HepG2 (cell line): ENCODE measurements around the gene RPS19. TPM values are rescaled to one million over a fixed set of nuclear protein-coding genes. Genes with fewer than 3 reads are reported as not detected.

ENCODE experiments used
- ATAC-seq: fragments of 200-7000 bp; cut with Tn5 transposase; 3 replicates; pipeline ENCODE4 v1.9.1; 2020; ENCODE audit warnings: mild to moderate bottlenecking, moderate library complexity
- BruUV-seq: library from RNA; stranded (reverse); fragments of 400-500 nt; replicated peaks from 2 replicates; lab custom pipeline; 2021; lab: Mats Ljungman, UMichigan
- CTCF ChIA-PET: fragments of 300-600 bp; formaldehyde crosslinking; extraction: SDS; loops from one replicate; lab custom pipeline; 2021; ENCODE audit warnings: low total read pairs, inconsistent platforms, low intra/inter-chr PET ratio; lab: Yijun Ruan, JAX
- POLR2A ChIA-PET: fragments of 350-600 bp; sonication (Branson Sonifier 250); formaldehyde crosslinking; loops from one replicate; lab custom pipeline; 2020; ENCODE audit warnings: antibody characterized with exemption, inconsistent platforms; lab: Yijun Ruan, JAX
- DNase-seq: peaks from one replicate; pipeline ENCODE4 v3.0.0-alpha.2; 2015; ENCODE audit warnings: low spot score
- FAIRE-seq: peaks from 3 replicates; lab custom pipeline; 2011; peaks lifted over from hg19 to GRCh38; lab: Jason Lieb, UNC
- H2AFZ ChIP-seq: one replicate; pipeline ENCODE4 v1.6.1; 2011; ENCODE audit warnings: low read length, inconsistent platforms
- H3K27ac ChIP-seq: fragments of 300-600 bp; 3 replicates; pipeline ENCODE4 v1.8.0; 2011; ENCODE audit warnings: mixed run types, mild to moderate bottlenecking, mixed read lengths, low read length, inconsistent platforms; ENCODE audit not compliant: insufficient read depth; ENCODE audit errors: extremely low read length
- H3K27me3 ChIP-seq, 2 experiments: fragments of 200-600 bp in 1 of 2; 2 replicates in 1 of 2; 3 replicates in 1 of 2; pipeline versions ENCODE4 v1.6.0 to v1.8.0; 2011; ENCODE audit warnings: low read length in 2 of 2, mild to moderate bottlenecking in 2 of 2, moderate library complexity in 2 of 2, inconsistent platforms in 1 of 2; ENCODE audit not compliant: insufficient read depth in 2 of 2, control insufficient read depth in 1 of 2
- H3K36me3 ChIP-seq, 2 experiments: fragments of 200-600 bp in 1 of 2; replicated peaks in 1 of 2; 2 replicates in 1 of 2; 3 replicates in 1 of 2; pipeline versions ENCODE4 v1.5.1 to v1.8.0; 2011; ENCODE audit warnings: low read length in 2 of 2, inconsistent platforms in 1 of 2; ENCODE audit not compliant: insufficient read depth in 2 of 2, control insufficient read depth in 1 of 2
- H3K4me1 ChIP-seq: 2 replicates; pipeline ENCODE4 v1.5.1; 2012; ENCODE audit warnings: low read length, inconsistent platforms; ENCODE audit not compliant: insufficient read depth
- H3K4me2 ChIP-seq: 2 replicates; pipeline ENCODE4 v1.6.0; 2011; ENCODE audit warnings: low read depth, low read length, inconsistent platforms
- H3K4me3 ChIP-seq, 3 experiments: fragments of 200-600 bp in 1 of 3; sonication (generic), shearing (Covaris generic) in 1 of 3; replicated peaks in 1 of 3; 2 replicates each; pipeline ENCODE4 v1.5.1; 2011 to 2016; ENCODE audit warnings: low read length in 3 of 3, inconsistent platforms in 2 of 3, low read depth in 2 of 3, mild to moderate bottlenecking in 2 of 3, control low read depth in 1 of 3, mixed read lengths in 1 of 3; ENCODE audit not compliant: insufficient read depth in 1 of 3
- H3K79me2 ChIP-seq: one replicate; pipeline ENCODE4 v1.6.1; 2011; ENCODE audit warnings: low read length, inconsistent platforms; ENCODE audit not compliant: insufficient read depth
- H3K9ac ChIP-seq: 2 replicates; pipeline ENCODE4 v1.6.0; 2011; ENCODE audit warnings: mild to moderate bottlenecking, low read depth, low read length, inconsistent platforms; ENCODE audit not compliant: insufficient read depth
- H3K9me3 ChIP-seq: 2 replicates; pipeline ENCODE4 v1.5.1; 2012; ENCODE audit warnings: mild to moderate bottlenecking, low read length
- H4K20me1 ChIP-seq: 2 replicates; pipeline ENCODE4 v1.6.0; 2011; ENCODE audit warnings: inconsistent platforms, mild to moderate bottlenecking, low read length, moderate library complexity; ENCODE audit not compliant: insufficient read depth
- BRD4 ChIP-seq: sonication (generic); formaldehyde crosslinking; IDR thresholded peaks from 2 replicates; pipeline ENCODE4 v1.4.0; 2020; ENCODE audit warnings: missing genetic modification reagents
- DPF2 ChIP-seq: sonication (generic); formaldehyde crosslinking; IDR thresholded peaks from 2 replicates; pipeline ENCODE4 v1.4.0; 2020; ENCODE audit warnings: mild to moderate bottlenecking, low read depth, missing genetic modification reagents, borderline replicate concordance
- EEA1 ChIP-seq: sonication (generic); formaldehyde crosslinking; IDR thresholded peaks from 2 replicates; pipeline ENCODE4 v1.5.1; 2020; ENCODE audit warnings: mild to moderate bottlenecking, missing genetic modification reagents, borderline replicate concordance
- HOXD1 ChIP-seq: sonication (generic); formaldehyde crosslinking; IDR thresholded peaks from 2 replicates; pipeline ENCODE4 v1.5.0; 2020; ENCODE audit warnings: missing genetic modification reagents
- JUND ChIP-seq: sonication (generic); formaldehyde crosslinking; IDR thresholded peaks from 2 replicates; pipeline ENCODE4 v1.8.0; 2022; ENCODE audit warnings: mild to moderate bottlenecking, missing genetic modification reagents
- KLF9 ChIP-seq: IDR thresholded peaks from 2 replicates; pipeline ENCODE4 v1.6.1; 2016; ENCODE audit warnings: low read depth
- MATR3 ChIP-seq: sonication (generic); formaldehyde crosslinking; IDR thresholded peaks from 2 replicates; pipeline ENCODE4 v1.4.0; 2020; ENCODE audit warnings: missing genetic modification reagents
- SAP130 ChIP-seq: IDR thresholded peaks from 2 replicates; pipeline ENCODE4 v1.6.1; 2016; ENCODE audit warnings: low read depth
- SYNCRIP ChIP-seq: fragments of 200-400 bp; formaldehyde crosslinking; IDR thresholded peaks from 2 replicates; pipeline ENCODE4 v1.6.1; 2018; ENCODE audit warnings: mild to moderate bottlenecking, low read depth, low read length; ENCODE audit not compliant: insufficient read depth
- TRIM24 ChIP-seq: sonication (generic); formaldehyde crosslinking; IDR thresholded peaks from 2 replicates; pipeline ENCODE4 v1.8.0; 2022; ENCODE audit warnings: mild to moderate bottlenecking, missing genetic modification reagents
- ZKSCAN5 ChIP-seq: sonication (generic); formaldehyde crosslinking; IDR thresholded peaks from 2 replicates; pipeline ENCODE4 v1.5.1; 2020; ENCODE audit warnings: mild to moderate bottlenecking, missing genetic modification reagents
- ZNF207 ChIP-seq: fragments of 450-650 bp; IDR thresholded peaks from 2 replicates; pipeline ENCODE4 v1.6.1; 2016; ENCODE audit warnings: antibody characterized with exemption, borderline replicate concordance
- ZNF737 ChIP-seq: sonication (generic); formaldehyde crosslinking; IDR thresholded peaks from 2 replicates; pipeline ENCODE4 v1.5.0; 2020; ENCODE audit warnings: missing genetic modification reagents, mild to moderate bottlenecking, borderline replicate concordance
- WGBS: methylation state at CpG from one replicate; pipeline ENCODE4 v1.1.6; 2017; ENCODE audit warnings: low lambda C conversion rate; 5-methylcytosine and 5-hydroxymethylcytosine counted together
- in situ Hi-C: cut with HindIII; loops from 2 replicates; pipeline ENCODE4 v1.10.0; 2017; ENCODE audit warnings: low pct_unique_long_range_greater_than_20kb; ENCODE audit not compliant: extremely low pct_ligation_motif_present
- intact Hi-C: fragments of 100-400 bp; cut with micrococcal nuclease; formaldehyde crosslinking; loops from one replicate; pipeline ENCODE4 v1.10.0; 2022; ENCODE audit not compliant: unreplicated experiment
- polyA plus RNA-seq, 8 experiments: library from polyadenylated mRNA; depleted of rRNA in 3 of 8; stranded (reverse) in 7 of 8; unstranded in 1 of 8; fragments of >200 nt; fragmentation: Illumina TruSeq in 4 of 8; extraction: Trizol in 4 of 8; gene quantifications; 2 replicates each; pipeline versions ENCODE4 v1.2.1 to v1.2.3, GENCODE V29; 2011 to 2016; ENCODE audit warnings: low read depth in 4 of 8, missing spikeins in 1 of 8, mixed read lengths in 1 of 8; ENCODE audit not compliant: insufficient read depth in 1 of 8
- total RNA-seq, 5 experiments: library from RNA; depleted of rRNA; stranded (reverse); fragments of >200 nt; fragmentation: Illumina TruSeq; extraction: Trizol; gene quantifications; 2 replicates each; pipeline ENCODE4 v1.2.3, GENCODE V29; 2016; ENCODE audit warnings: low read depth in 1 of 5
- TF ChIP-seq, protein P1 (sequence below), 2 experiments: sonication (generic) in 1 of 2; formaldehyde crosslinking in 1 of 2; IDR thresholded peaks; 2 replicates each; pipeline versions ENCODE4 v1.5.1 to v1.6.1; 2011 to 2020; ENCODE audit warnings: borderline replicate concordance in 1 of 2, low read depth in 1 of 2, low read length in 1 of 2, mild to moderate bottlenecking in 1 of 2, missing genetic modification reagents in 1 of 2, moderate library complexity in 1 of 2
- TF ChIP-seq, protein P2 (sequence below): sonication (generic); formaldehyde crosslinking; IDR thresholded peaks from 2 replicates; pipeline ENCODE4 v1.8.1; 2023; ENCODE audit warnings: mild to moderate bottlenecking, missing genetic modification reagents
- TF ChIP-seq, protein P3 (sequence below): sonication (generic); formaldehyde crosslinking; IDR thresholded peaks from 2 replicates; pipeline ENCODE4 v1.4.0; 2020; ENCODE audit warnings: low read depth, mild to moderate bottlenecking, missing genetic modification reagents

RPS19 gene
- total and polyA plus RNA-seq, 2 of the 13 experiments (the other 11 are each of a cell fraction or from before 2014, with no cell fraction given): 1,983 to 4,758 TPM

DNA sequence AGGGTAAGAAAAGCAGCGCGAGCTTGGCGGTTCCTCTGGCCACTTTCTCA, 15.2 kb upstream of the RPS19 start, which contains the start of gene DMRTC2 (continued):
- TF ChIP-seq EEA1 (CRISPR knock-in tag) (no peak), HOXD1 (CRISPR knock-in tag) (no peak), DPF2 (CRISPR knock-in tag) (no peak), BRD4 (CRISPR knock-in tag) (no peak)
- TF ChIP-seq, protein P1, sequence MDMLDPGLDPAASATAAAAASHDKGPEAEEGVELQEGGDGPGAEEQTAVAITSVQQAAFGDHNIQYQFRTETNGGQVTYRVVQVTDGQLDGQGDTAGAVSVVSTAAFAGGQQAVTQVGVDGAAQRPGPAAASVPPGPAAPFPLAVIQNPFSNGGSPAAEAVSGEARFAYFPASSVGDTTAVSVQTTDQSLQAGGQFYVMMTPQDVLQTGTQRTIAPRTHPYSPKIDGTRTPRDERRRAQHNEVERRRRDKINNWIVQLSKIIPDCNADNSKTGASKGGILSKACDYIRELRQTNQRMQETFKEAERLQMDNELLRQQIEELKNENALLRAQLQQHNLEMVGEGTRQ (IDR thresholded peaks at IDR 0.05; ENCODE audit: low read depth, low read length): no peak
- TF ChIP-seq, protein P1 (CRISPR knock-in tag; IDR thresholded peaks at IDR 0.05; ENCODE audit: borderline replicate concordance): no peak

DNA sequence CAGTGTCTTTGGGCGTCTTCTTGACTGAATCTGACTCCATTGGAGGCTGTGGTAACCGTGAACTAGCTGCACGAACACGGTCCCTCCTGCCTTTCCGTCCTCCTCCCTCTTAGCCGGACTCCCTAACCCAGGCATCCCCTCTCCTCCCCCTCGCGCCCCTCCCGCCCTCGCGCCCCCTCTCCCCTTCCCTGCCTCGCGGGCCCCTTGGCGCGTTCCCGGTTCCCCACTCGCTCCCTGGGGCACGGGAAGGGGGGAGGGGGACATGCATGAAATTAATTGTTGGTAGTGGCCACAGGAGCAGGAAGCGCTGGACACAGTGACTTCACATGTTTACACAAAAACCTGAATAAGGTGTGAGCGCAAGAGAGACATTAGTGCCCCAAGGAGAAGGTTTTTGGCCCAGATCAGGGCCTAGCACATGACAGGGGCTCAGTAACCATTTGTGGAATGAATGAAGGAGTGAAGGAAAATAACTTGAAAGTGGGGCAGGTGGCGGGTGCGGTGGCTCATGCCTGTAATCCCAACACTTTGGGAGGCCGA, 14.9 kb upstream of the RPS19 start:
- POLR2A ChIA-PET: no interaction called here
- H3K9me3 ChIP-seq: no peaks in the 10 kb centered on the region
- no peak overlapping the region for H3K9ac ChIP-seq
- H3K4me2 ChIP-seq: no peak overlapping the region
- no peak overlapping the region for H3K27ac ChIP-seq
- no peak for DNase-seq
- in situ Hi-C loops: no loop called here
- no peaks in the 10 kb centered on the region for H3K36me3 ChIP-seq
- BruUV-seq: no TSS peak
- no peak overlapping the region for H2AFZ ChIP-seq
- CTCF ChIA-PET: no interaction called here
- H3K27me3 ChIP-seq: peaks cover 0 to 6% of the 10 kb centered on the region in 2 experiments; a peak in 2 of 5 replicates
- FAIRE-seq: no peak
- peaks cover 18% of the 10 kb centered on the region for H3K4me1 ChIP-seq
- 78% methylated on average over 23 of the region's 23 CpGs for WGBS
- ATAC-seq: no peak
- intact Hi-C loops: no loop called here
- H3K4me3 ChIP-seq: no peak overlapping the region
- H4K20me1 ChIP-seq: no peaks in the 10 kb centered on the region
- H3K79me2 ChIP-seq: no peaks in the 10 kb centered on the region
- TF ChIP-seq SAP130 (CRISPR knock-in tag) (no peak), MATR3 (no peak), TRIM24 (no peak), ZNF207 (no peak), ZNF737 (CRISPR knock-in tag) (no peak), KLF9 (CRISPR knock-in tag) (no peak), SYNCRIP (no peak), JUND (CRISPR knock-in tag) (no peak), ZKSCAN5 (CRISPR knock-in tag) (no peak)
- TF ChIP-seq, protein P2, sequence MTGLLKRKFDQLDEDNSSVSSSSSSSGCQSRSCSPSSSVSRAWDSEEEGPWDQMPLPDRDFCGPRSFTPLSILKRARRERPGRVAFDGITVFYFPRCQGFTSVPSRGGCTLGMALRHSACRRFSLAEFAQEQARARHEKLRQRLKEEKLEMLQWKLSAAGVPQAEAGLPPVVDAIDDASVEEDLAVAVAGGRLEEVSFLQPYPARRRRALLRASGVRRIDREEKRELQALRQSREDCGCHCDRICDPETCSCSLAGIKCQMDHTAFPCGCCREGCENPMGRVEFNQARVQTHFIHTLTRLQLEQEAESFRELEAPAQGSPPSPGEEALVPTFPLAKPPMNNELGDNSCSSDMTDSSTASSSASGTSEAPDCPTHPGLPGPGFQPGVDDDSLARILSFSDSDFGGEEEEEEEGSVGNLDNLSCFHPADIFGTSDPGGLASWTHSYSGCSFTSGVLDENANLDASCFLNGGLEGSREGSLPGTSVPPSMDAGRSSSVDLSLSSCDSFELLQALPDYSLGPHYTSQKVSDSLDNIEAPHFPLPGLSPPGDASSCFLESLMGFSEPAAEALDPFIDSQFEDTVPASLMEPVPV (CRISPR knock-in tag): no peak
- TF ChIP-seq, protein P3, sequence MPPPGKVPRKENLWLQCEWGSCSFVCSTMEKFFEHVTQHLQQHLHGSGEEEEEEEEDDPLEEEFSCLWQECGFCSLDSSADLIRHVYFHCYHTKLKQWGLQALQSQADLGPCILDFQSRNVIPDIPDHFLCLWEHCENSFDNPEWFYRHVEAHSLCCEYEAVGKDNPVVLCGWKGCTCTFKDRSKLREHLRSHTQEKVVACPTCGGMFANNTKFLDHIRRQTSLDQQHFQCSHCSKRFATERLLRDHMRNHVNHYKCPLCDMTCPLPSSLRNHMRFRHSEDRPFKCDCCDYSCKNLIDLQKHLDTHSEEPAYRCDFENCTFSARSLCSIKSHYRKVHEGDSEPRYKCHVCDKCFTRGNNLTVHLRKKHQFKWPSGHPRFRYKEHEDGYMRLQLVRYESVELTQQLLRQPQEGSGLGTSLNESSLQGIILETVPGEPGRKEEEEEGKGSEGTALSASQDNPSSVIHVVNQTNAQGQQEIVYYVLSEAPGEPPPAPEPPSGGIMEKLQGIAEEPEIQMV (CRISPR knock-in tag): no peak
